Measurements from ENCODE around the gene URM1.

Gene URM1

GRCh38 chr9:128384801-128385495, 13.8 kb downstream of the URM1 start:
- no peak for DNase-seq (ENCODE audit: low read depth in 4 of 4, low spot score in 1 of 4)

GRCh38 chr9:128385496-128386460, 14.6 kb downstream of the URM1 start:
- DNase-seq (ENCODE audit: low read depth in 4 of 4, low spot score in 1 of 4), result no peak

DNA sequence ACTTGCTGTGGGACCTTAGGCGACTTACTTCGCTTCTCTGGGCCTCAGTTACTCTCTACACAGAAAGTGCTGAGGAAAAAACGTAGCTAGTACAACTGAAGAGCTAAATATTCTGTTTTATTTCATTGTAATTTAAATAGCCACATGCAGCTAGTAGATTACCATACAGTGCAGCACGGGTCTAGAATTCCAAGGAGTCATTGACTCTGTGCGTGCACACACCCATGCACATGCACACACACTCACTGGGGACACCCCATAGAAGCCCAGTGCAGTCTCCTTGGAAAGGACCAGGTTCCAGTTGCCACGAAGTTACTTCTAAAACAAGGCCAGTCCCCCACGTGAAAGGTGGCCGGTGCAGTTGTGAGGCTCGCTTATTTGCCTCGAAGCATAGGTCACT, 17.0 kb downstream of the URM1 start:
- no peak for DNase-seq (ENCODE audit: low read depth in 4 of 4, low spot score in 1 of 4)

GRCh38 chr9:128389395-128390149, 18.4 kb downstream of the URM1 start:
- no peak for DNase-seq (ENCODE audit: low read depth in 4 of 4, low spot score in 1 of 4)

DNA sequence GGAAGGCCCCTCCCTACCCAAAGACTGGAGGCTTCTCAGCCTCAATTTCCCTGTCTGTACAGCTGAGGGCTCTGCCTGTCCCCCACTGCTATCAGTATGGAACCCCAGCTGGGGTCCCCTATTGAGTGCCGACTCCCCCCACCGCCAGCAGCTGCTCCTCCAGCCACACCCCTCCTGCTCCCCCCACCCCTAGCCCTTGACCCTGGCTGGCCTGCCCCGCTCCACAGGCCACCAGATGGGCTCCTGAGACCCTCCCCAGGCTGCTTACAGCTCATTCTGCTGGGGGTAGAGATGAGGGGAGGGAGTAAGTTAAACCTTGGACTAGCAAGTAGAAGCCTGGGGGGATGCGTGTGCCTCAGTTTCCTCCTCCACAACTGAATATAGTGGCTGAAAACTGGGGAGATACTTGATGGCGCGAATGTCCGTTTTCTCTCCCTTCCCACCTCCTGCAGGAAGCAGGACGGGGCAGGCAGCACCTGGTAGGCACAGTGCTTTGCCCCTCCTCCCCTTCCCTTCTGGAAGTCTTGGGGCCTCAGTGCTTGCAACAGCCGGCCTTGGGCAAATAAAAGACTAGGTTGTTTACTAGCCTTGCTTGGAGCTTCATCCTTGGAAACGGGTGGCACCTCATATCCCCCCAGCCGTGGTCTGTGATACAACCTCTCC, 19.1 kb downstream of the URM1 start:
- no peak for DNase-seq (ENCODE audit: low read depth in 4 of 4, low spot score in 1 of 4)

DNA sequence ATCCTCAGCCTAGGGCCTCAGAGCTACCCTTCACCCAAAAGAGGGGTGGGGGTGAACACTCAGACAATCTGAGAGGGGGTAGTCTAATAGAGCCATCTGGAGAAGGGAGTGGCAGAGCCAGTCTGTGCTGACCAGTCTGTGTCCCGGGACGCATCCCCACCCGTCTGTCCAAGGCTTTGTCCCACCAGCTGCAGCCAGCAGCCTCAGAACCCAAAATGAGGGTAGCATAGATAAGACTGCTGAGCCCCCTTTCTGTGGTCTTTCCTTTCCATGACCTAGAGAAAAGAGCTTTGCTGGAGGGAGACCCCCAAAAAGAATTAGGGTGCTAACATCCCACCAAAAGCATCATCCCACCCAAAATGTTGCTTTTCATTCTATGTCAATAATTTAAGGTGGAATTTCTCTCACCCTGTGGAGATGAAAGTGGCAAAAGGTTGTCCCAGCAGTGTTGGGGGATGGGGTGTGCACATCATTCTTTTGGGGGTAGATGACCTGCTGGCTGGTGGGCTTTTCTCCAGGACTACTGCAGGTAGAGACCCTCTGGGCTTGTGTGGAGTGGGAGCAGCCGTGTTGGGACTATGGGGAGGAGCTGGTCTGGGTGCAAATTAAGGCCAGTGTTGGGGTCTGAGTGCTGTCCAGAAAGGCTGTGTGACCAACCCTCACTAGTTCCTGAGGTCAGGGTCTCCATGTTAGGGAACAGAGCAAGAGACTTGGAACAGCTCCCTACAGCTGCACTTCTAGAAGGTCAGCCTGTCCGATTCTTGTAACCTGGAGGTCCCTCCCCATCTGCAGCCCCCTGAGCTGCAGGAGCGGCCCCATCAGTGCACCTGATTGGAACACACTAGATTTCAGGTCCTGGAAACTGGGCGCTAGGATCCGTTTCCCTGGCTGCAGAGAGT, 19.9 kb downstream of the URM1 start:
- DNase-seq (ENCODE audit: low read depth in 4 of 4, low spot score in 1 of 4), result no peak

- no peak for DNase-seq (ENCODE audit: low read depth in 4 of 4, low spot score in 1 of 4)
Observed at GRCh38 chr9:128391956-128392301, 20.8 kb downstream of the URM1 start.

DNA sequence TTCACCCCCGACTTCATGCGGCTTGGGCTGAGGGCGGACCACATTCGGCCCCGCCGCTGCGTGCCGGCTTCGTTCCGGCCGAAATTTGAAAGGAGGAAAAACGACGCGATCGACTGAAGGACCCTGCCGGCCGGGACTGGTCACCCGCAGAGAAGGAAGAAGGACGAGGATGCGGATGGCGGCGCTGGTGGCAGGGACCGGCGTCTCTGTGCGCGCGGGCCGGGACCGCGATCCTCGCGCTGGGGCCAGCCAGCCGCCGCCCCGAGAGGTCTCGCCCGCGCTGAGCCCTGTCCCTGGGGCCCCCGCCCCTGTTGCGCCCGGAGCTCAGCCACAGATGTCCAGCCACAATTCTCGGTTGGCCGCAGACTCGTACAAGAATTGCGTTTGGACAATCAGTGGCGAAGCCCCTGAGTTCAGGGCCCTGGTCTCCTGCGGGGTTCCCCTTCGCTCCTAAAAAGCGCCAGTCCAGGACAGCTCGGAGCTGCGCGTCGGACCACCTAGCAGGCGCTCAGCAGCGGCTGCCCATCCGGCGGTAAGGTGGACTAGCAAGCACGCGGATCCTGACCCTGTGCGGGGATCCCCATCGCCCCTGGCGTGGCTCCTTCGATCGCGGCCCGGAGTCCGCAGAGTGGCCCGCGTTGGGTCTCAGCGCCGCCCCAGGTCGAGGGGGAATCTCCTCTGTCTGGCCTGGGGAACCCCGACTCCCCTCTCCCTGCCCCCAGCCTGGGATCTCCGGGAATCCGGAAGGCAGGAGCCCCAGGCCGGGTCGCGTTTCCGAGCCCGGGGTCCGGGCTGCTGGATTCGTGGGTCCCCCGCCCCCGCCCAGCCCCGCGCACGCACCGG, 21.3 kb downstream of the URM1 start:
- no peak for DNase-seq (ENCODE audit: low read depth in 4 of 4, low spot score in 1 of 4)

GRCh38 chr9:128393145-128393775, 22.1 kb downstream of the URM1 start:
- DNase-seq (ENCODE audit: low read depth in 4 of 4, low spot score in 1 of 4), result no peak

GRCh38 chr9:128393970-128394369, 22.8 kb downstream of the URM1 start:
- no peak for DNase-seq (ENCODE audit: low read depth in 4 of 4, low spot score in 1 of 4)

DNA sequence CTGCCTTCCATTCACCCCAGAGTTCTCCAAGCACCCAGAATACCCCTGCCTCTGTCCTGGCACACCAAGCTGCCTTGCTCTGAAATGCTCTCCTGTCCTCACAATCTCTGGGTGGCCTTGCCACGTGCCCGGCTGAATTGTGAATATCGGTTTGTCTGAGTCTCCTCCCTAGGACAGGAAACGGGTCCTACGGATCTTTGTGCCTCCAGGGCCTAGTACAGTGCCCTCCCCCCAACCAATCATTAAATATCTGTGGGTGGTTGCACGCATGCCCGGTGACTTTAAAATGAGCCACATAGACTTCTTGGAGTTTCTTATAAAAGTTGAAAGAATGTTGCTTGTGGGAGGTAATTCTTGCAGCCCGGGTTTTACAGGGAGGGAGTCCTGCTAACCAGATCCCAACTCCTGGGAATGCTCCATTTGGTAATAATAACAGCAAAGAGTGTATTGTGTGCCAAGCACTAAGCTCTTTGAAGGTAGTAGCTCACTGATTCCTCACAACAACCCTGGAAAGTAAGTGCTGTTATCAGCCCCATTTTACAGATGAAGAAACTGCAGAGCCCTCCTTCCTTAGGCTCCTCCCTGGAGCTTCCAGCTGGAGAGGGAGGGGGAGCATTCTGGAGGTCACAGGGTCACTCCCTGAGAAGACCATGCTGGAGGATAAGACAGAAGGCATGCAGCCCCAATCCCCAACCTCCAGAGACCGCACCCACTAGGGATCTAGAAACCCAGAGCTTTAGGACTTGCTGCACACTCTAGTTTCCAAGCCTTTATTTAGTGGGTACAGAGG, 23.4 kb downstream of the URM1 start:
- DNase-seq (ENCODE audit: low read depth in 4 of 4, low spot score in 1 of 4), result no peak

GRCh38 chr9:128396970-128397613, 25.9 kb downstream of the URM1 start:
- no peak for DNase-seq (ENCODE audit: low read depth in 4 of 4, low spot score in 1 of 4)

- DNase-seq (ENCODE audit: low read depth in 4 of 4, low spot score in 1 of 4), result no peak
Observed at GRCh38 chr9:128397831-128398230, 26.7 kb downstream of the URM1 start.

DNA sequence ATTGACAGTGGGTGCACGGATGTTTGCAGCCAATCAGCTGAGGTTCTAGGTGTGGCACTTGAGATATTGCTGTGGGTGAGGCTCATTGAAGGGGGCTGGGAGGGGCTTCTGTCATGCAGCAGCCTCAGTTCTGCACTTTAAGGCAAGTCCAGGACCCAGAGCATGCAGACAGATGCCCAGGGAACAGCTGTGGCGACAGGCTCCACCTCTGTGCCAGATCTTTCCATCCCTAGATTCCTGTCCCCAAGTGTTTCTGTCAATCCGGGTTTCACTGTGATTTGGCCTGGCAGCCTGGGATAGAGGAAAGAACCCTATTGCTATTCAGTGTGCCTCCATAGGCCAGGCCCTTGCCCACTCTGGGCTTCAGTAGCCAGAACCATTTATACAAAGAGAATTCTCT, 28.7 kb downstream of the URM1 start:
- no peak for DNase-seq (ENCODE audit: low read depth in 4 of 4, low spot score in 1 of 4)

DNA sequence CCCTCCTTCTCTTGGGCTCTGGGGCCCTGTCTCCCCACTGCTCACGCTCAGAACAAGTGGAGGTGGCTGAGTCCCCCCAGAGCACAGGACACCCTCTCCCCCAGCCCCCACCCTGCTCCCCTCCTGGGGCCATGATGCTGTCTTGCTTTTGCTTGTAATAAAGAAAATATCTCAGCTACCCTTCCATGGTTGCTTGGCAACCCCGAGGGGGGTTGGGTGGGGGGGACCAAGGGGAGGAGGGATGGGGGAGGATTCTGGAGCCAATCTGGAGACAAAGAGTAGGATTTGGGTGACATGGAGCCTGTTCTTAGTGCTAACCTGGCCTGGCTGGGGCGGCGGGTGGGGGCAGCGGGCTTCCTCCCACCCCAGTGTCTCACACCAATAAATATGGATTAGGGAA, 33.4 kb downstream of the URM1 start:
- DNase-seq (ENCODE audit: low read depth in 4 of 4, low spot score in 1 of 4), result no peak

- no peak for DNase-seq (ENCODE audit: low read depth in 4 of 4, low spot score in 1 of 4)
Observed at GRCh38 chr9:128405077-128405779, 34.1 kb downstream of the URM1 start.

DNA sequence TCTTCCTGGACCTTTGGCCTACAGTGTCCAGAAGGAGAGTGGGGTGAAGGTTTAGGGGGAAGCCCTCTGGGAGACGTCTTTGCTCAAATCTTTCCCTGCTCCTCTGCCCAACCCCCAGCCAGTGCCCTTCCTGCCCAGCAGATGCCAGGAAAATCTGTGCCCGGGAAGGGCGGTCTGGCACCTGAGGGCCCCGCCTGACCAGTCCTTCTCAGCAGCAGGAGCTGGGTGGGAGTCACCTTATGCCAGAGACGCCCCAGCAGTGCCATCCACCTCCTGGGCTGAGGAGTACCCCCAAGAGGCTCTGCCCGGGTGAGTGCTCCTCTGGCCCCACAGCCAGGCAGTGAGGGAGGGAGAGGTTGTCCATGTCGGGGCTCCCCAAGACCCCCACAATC, 34.6 kb downstream of the URM1 start:
- no peak for DNase-seq (ENCODE audit: low read depth in 4 of 4, low spot score in 1 of 4)

Data from stimulated activated CD4-positive, alpha-beta T cell treated with anti-CD3 and anti-CD28 coated beads, Interleukin-1b, Interleukin-23, amount 100 ng/mL, for 24 hours (primary cell).